ENCODE data around the gene ZNF674. TPM values are rescaled to one million over a fixed set of nuclear protein-coding genes. Genes with fewer than 3 reads are reported as not detected.

The ZNF674 gene
- total and polyA plus RNA-seq, 9 of the 15 experiments (the other 6 are each of a cell fraction or from before 2014, with no cell fraction given), result 1.2 to 4.7 (median 2.6) TPM

GRCh38 chrX:46589977-46590723 lies 44.9 kb upstream of the ZNF674 start:
- no TSS peak for BruUV-seq (replicated peaks)

GRCh38 chrX:46588263-46588662 lies 43.0 kb upstream of the ZNF674 start:
- H3K79me2 ChIP-seq (ENCODE audit: control insufficient read depth, insufficient read depth, low read length), result no peaks in the 10 kb centered on the region
- H3K9me1 ChIP-seq (ENCODE audit: control insufficient read depth, insufficient read depth, low read length), result no peaks in the 10 kb centered on the region
- ChIA-PET POLR2A (interaction anchor here (1.7 kb wide), 1 partner anchor 11 kb away, joined by 5 read pairs; no protein-coding TSS in a partner anchor), CTCF (ENCODE audit: low intra/inter-chr PET ratio) (no interaction called here)
- no peak overlapping the region for H3K4me3 ChIP-seq
- no peaks in the 10 kb centered on the region for H3K27me3 ChIP-seq (ENCODE audit: control insufficient read depth in 2 of 2, insufficient read depth in 2 of 2, low read length in 2 of 2)
- no peak overlapping the region for H3K4me2 ChIP-seq (ENCODE audit: insufficient read depth, low read length)
- H4K20me1 ChIP-seq (replicated peaks; ENCODE audit: control insufficient read depth, insufficient read depth, low read length), result no peaks in the 10 kb centered on the region
- no peaks in the 10 kb centered on the region; a peak in 1 of 5 replicates for H3K4me1 ChIP-seq (replicated peaks in 1 of 2; ENCODE audit: control insufficient read depth in 2 of 2, insufficient read depth in 2 of 2, low read length in 2 of 2)
- ATAC-seq (no peak), FAIRE-seq (no peak), DNase-seq (ENCODE audit: extremely low read depth in 1 of 4, low spot score in 3 of 4) (no peak)
- BruUV-seq (replicated peaks), result no TSS peak
- TF ChIP-seq BCL6 (CRISPR knock-in tag; IDR thresholded peaks at IDR 0.05) (no peak), TOE1 (IDR thresholded peaks at IDR 0.05; ENCODE audit: borderline replicate concordance) (no peak), TOE1 (CRISPR knock-in tag; IDR thresholded peaks at IDR 0.05; ENCODE audit: borderline replicate concordance, low read depth) (no peak), MECOM (CRISPR knock-in tag; IDR thresholded peaks at IDR 0.05) (no peak), POLR2B (IDR thresholded peaks at IDR 0.05; ENCODE audit: low read depth, partially characterized antibody) (no peak), RAD21 (CRISPR knock-in tag; conservative IDR thresholded peaks at IDR 0.05 in 1 of 2, IDR thresholded peaks at IDR 0.05 in 1 of 2) (no peak), CLOCK (CRISPR knock-in tag; IDR thresholded peaks at IDR 0.05; ENCODE audit: borderline replicate concordance) (no peak), HDAC8 (tag; IDR thresholded peaks at IDR 0.05) (no peak), ZFPM2 (CRISPR knock-in tag; IDR thresholded peaks at IDR 0.05) (no peak), KLF10 (CRISPR knock-in tag; IDR thresholded peaks at IDR 0.05) (no peak), CXXC5 (CRISPR knock-in tag; IDR thresholded peaks at IDR 0.05) (no peak)
- intact Hi-C loops (cut with micrococcal nuclease) (no loop called here), in situ Hi-C loops (cut with MboI) (no loop called here)
- WGBS (ENCODE audit: insufficient coverage, low coverage, missing lambda C conversion rate), result 29% methylated on average over 3 of the region's 4 CpGs
- H3K9me3 ChIP-seq (replicated peaks; ENCODE audit: control insufficient read depth, insufficient read depth, low read depth, low read length), result no peaks in the 10 kb centered on the region
- no peak overlapping the region for H3K9ac ChIP-seq (ENCODE audit: insufficient read depth in 1 of 2, low read depth in 2 of 2, low read length in 2 of 2)
- H3K27ac ChIP-seq (ENCODE audit: extremely low read depth, low read depth, low read length), result no peak overlapping the region
- H3K36me3 ChIP-seq (ENCODE audit: control insufficient read depth, insufficient read depth, low read length), result no peaks in the 10 kb centered on the region
- H2AFZ ChIP-seq (ENCODE audit: low read depth, low read length), result no peak overlapping the region

More at GRCh38 chrX:46589977-46590723, 44.9 kb upstream of the ZNF674 start:
- Histone ChIP-seq H3K4me3 (no peak overlapping the region), H2AFZ (ENCODE audit: low read depth, low read length) (no peak overlapping the region), H3K79me2 (ENCODE audit: control insufficient read depth, insufficient read depth, low read length) (no peaks in the 10 kb centered on the region), H4K20me1 (replicated peaks; ENCODE audit: control insufficient read depth, insufficient read depth, low read length) (no peaks in the 10 kb centered on the region), H3K27ac (ENCODE audit: extremely low read depth, low read depth, low read length) (no peak overlapping the region), H3K36me3 (ENCODE audit: control insufficient read depth, insufficient read depth, low read length) (no peaks in the 10 kb centered on the region), H3K9ac (ENCODE audit: insufficient read depth in 1 of 2, low read depth in 2 of 2, low read length in 2 of 2) (no peak overlapping the region), H3K9me3 (replicated peaks; ENCODE audit: control insufficient read depth, insufficient read depth, low read depth, low read length) (no peaks in the 10 kb centered on the region), H3K27me3 (ENCODE audit: control insufficient read depth in 2 of 2, insufficient read depth in 2 of 2, low read length in 2 of 2) (no peaks in the 10 kb centered on the region), H3K4me2 (ENCODE audit: insufficient read depth, low read length) (no peak overlapping the region), H3K4me1 (replicated peaks in 1 of 2; ENCODE audit: control insufficient read depth in 2 of 2, insufficient read depth in 2 of 2, low read length in 2 of 2) (no peaks in the 10 kb centered on the region; a peak in 1 of 5 replicates), H3K9me1 (ENCODE audit: control insufficient read depth, insufficient read depth, low read length) (no peaks in the 10 kb centered on the region)
- intact Hi-C loops (cut with micrococcal nuclease) (no loop called here), in situ Hi-C loops (cut with MboI) (no loop called here)
- ATAC-seq (no peak), FAIRE-seq (no peak), DNase-seq (ENCODE audit: extremely low read depth in 1 of 4, low spot score in 3 of 4) (no peak)
- POLR2A ChIA-PET, result interaction anchor here (0.6 kb wide), 1 partner anchor 830 kb away, joined by 4 read pairs; no protein-coding TSS in a partner anchor
- WGBS (ENCODE audit: insufficient coverage, low coverage, missing lambda C conversion rate), result 12% methylated on average over 7 of the region's 7 CpGs
- no peak for TF ChIP-seq FOXA3 (CRISPR knock-in tag; conservative IDR thresholded peaks at IDR 0.05 in 1 of 2, IDR thresholded peaks at IDR 0.05 in 1 of 2)
- TF ChIP-seq SREBF2 (CRISPR knock-in tag; IDR thresholded peaks at IDR 0.05), result no peak
- CTCF ChIA-PET (ENCODE audit: low intra/inter-chr PET ratio), result no interaction called here

All from K562 (cell line).